ENCODE data around the gene CHMP2A. TPM values are rescaled to one million over a fixed set of nuclear protein-coding genes. Genes with fewer than 3 reads are reported as not detected.

CHMP2A gene
- total RNA-seq, 1 experiment from 2014 or later: 109 TPM

- TF ChIP-seq USF2 (CRISPR knock-in tag; IDR thresholded peaks at IDR 0.05) (peak; percentile 64), ZNF425 (CRISPR knock-in tag; conservative IDR thresholded peaks at IDR 0.05) (no peak), PREB (CRISPR knock-in tag; IDR thresholded peaks at IDR 0.05; ENCODE audit: borderline replicate concordance) (no peak), SMAD3 (CRISPR knock-in tag; IDR thresholded peaks at IDR 0.05; ENCODE audit: borderline replicate concordance) (peak; percentile 70; the same call in 1 of the 2 replicates), JUN (CRISPR knock-in tag; IDR thresholded peaks at IDR 0.05) (peak; percentile 71; the same call in 1 of the 2 replicates), NFE2L1 (CRISPR knock-in tag; IDR thresholded peaks at IDR 0.05) (peak; percentile 59; the same call in 1 of the 2 replicates), TP53 (CRISPR knock-in tag; IDR thresholded peaks at IDR 0.05) (peak; percentile 96), GTF2I (CRISPR knock-in tag; conservative IDR thresholded peaks at IDR 0.05) (no peak), NFATC4 (CRISPR knock-in tag; IDR thresholded peaks at IDR 0.05) (no peak), MXD4 (CRISPR knock-in tag; IDR thresholded peaks at IDR 0.05; ENCODE audit: borderline replicate concordance) (no peak), IRF2 (CRISPR knock-in tag; IDR thresholded peaks at IDR 0.05; ENCODE audit: borderline replicate concordance, low read depth) (no peak), ZNF512 (CRISPR knock-in tag; IDR thresholded peaks at IDR 0.05; ENCODE audit: borderline replicate concordance) (no peak), E2F5 (CRISPR knock-in tag; IDR thresholded peaks at IDR 0.05) (peak; percentile 85), CDX4 (CRISPR knock-in tag; IDR thresholded peaks at IDR 0.05; ENCODE audit: borderline replicate concordance) (no peak), FOXP1 (CRISPR knock-in tag; IDR thresholded peaks at IDR 0.05; ENCODE audit: borderline replicate concordance) (peak; percentile 72), USF1 (CRISPR knock-in tag; IDR thresholded peaks at IDR 0.05) (peak; percentile 78), NR2C2 (CRISPR knock-in tag; IDR thresholded peaks at IDR 0.05) (peak; percentile 66; the same call in 1 of the 2 replicates), EMX1 (CRISPR knock-in tag; IDR thresholded peaks at IDR 0.05) (no peak), ZBTB43 (CRISPR knock-in tag; IDR thresholded peaks at IDR 0.05) (0 out of 2 replicates have a peak, but pooled peaks have one; percentile 43), SOX15 (CRISPR knock-in tag; IDR thresholded peaks at IDR 0.05) (no peak), ATF2 (CRISPR knock-in tag; IDR thresholded peaks at IDR 0.05; ENCODE audit: borderline replicate concordance, low read depth) (no peak; the same call in 1 of the 2 replicates), ZNF219 (CRISPR knock-in tag; IDR thresholded peaks at IDR 0.05; ENCODE audit: borderline replicate concordance) (no peak), HMGXB4 (CRISPR knock-in tag; IDR thresholded peaks at IDR 0.05) (0 out of 2 replicates have a peak, but pooled peaks have one; percentile 47), SP1 (CRISPR knock-in tag; conservative IDR thresholded peaks at IDR 0.05) (peak; percentile 90)
These were observed 16.4 kb downstream of the CHMP2A start (continued) for GRCh38 chr19:58538257-58539168.
